Heart right ventricle (tissue), 16 donors: ENCODE measurements around the gene FMN2. TPM values are rescaled to one million over a fixed set of nuclear protein-coding genes. Genes with fewer than 3 reads are reported as not detected.

ENCODE experiments used
- ATAC-seq, 8 donors: fragments of 200-7000 bp; cut with Tn5 transposase; one replicate each; pipeline ENCODE4 v1.9.1; 2020; ENCODE audit warnings: mild to moderate bottlenecking in 8 of 8, moderate library complexity in 8 of 8, moderate number of reproducible peaks in 1 of 8
- DNase-seq, 2 donors: peaks; one replicate each; pipeline ENCODE4 v3.0.0-alpha.2; 2020
- H3K27ac ChIP-seq, 10 donors: fragments of 200-600 bp; sonication (generic) in 2 of 10; one replicate each; pipeline versions ENCODE4 v1.5.0 to v1.8.0; 2020 to 2022; ENCODE audit warnings: mild to moderate bottlenecking in 3 of 10
- H3K27me3 ChIP-seq, 7 donors: fragments of 200-600 bp; one replicate each; pipeline ENCODE4 v1.8.0; 2021 to 2022; ENCODE audit warnings: mild to moderate bottlenecking in 2 of 7
- H3K36me3 ChIP-seq, 9 donors: fragments of 200-600 bp; sonication (generic) in 1 of 9; one replicate each; pipeline versions ENCODE4 v1.5.0 to v1.8.0; 2020 to 2022; ENCODE audit warnings: mild to moderate bottlenecking in 2 of 9
- H3K4me1 ChIP-seq, 9 donors: fragments of 200-600 bp; sonication (generic) in 1 of 9; one replicate each; pipeline versions ENCODE4 v1.5.0 to v1.8.0; 2020 to 2022; ENCODE audit warnings: mild to moderate bottlenecking in 4 of 9
- H3K4me3 ChIP-seq, 10 donors: fragments of 200-600 bp; sonication (generic) in 2 of 10; one replicate each; pipeline versions ENCODE4 v1.5.0 to v1.8.0; 2020 to 2022; ENCODE audit warnings: mild to moderate bottlenecking in 7 of 10, moderate library complexity in 2 of 10
- H3K9me3 ChIP-seq, 11 donors: fragments of 200-600 bp in 10 of 11; sonication (generic) in 2 of 11; one replicate each; pipeline versions ENCODE4 v1.5.0 to v1.8.0; 2013 to 2022; ENCODE audit warnings: mild to moderate bottlenecking in 2 of 11, control low read depth in 1 of 11, moderate library complexity in 1 of 11
- WGBS, 2 donors: extraction: QIAGEN DNeasy Blood & Tissue Kit; methylation state at CpG; one replicate each; pipeline ENCODE4 v1.1.7; 2013; ENCODE audit warnings: inconsistent platforms in 1 of 2; 5-methylcytosine and 5-hydroxymethylcytosine counted together
- intact Hi-C, 10 donors: fragments of 100-400 bp; cut with DNase I; formaldehyde crosslinking; loops; one replicate each; pipeline versions ENCODE4 v1.11.1 to v1.14.2; 2022
- polyA plus RNA-seq, 2 donors: library from polyadenylated mRNA; stranded (reverse); fragments of 200-250 nt; gene quantifications; one replicate each; pipeline ENCODE4 v1.2.3, GENCODE V29; 2013
- total RNA-seq, 10 donors: library from RNA; stranded (reverse); fragmentation: NEBNext Ultra II Directional in 3 of 10; extraction: Animal tissue kit (Norgen Biotek cat#: 25700) in 3 of 10; gene quantifications; one replicate each; pipeline versions ENCODE4 v1.2.1 to v1.2.4, GENCODE V29; 2021 to 2023
- TF ChIP-seq, protein P1 (sequence below), 9 donors: fragments of 200-600 bp; sonication (generic) in 2 of 9; IDR thresholded peaks; one replicate each; pipeline versions ENCODE4 v1.5.0 to v1.8.0; 2021 to 2022; ENCODE audit warnings: antibody characterized with exemption in 9 of 9, mild to moderate bottlenecking in 5 of 9, moderate library complexity in 1 of 9
- donor health status: Arrhythmogenic right ventricular cardiomyopathy.
- donor health status: ischemic (EF 13 %, LVEDD 7.1; RV severe dilation, severe dysfunction).
- donor health status: healthy with polysubstance abuse.
- donor health status: DM: no; HTN: yes; CAD: no.
- donor health status: DM: no; HTN: no; CAD: no.
- donor health status: ischemic (EF 25% LVEDD 6.9; RV normal size, moderate dysfunction).
- donor health status: ischemic (EF 25% LVEDD 5.7; RV mildly dilated, moderate dysfunction).
- donor health status: healthy.
- donor health status: DM: yes; HTN: yes; CAD: no.
- donor health status: Ischemic cardiomyopathy.
- donor health status: ischemic (EF 35%, LVEDD 5.7; RV mildly dilated, moderate dysfunction).
- donor health status: nonischemic (EF 11% LVEDD 7.7; RV severe dilation, severe dysfunction).
- donor health status: DM: yes; HTN: yes; CAD: no.
- donor health status: PGD.
- donor health status: ischemic (EF 29% LVEDD 5.4; RV normal size, mild dysfunction).
- donor health status: nonischemic (EF 23%, LVEDD 6.1; RV moderate dilation, normal function).

The FMN2 gene
- total and polyA plus RNA-seq, 12 donors, result 0.03 to 0.70 (median 0.12) TPM; not detected in 9

DNA sequence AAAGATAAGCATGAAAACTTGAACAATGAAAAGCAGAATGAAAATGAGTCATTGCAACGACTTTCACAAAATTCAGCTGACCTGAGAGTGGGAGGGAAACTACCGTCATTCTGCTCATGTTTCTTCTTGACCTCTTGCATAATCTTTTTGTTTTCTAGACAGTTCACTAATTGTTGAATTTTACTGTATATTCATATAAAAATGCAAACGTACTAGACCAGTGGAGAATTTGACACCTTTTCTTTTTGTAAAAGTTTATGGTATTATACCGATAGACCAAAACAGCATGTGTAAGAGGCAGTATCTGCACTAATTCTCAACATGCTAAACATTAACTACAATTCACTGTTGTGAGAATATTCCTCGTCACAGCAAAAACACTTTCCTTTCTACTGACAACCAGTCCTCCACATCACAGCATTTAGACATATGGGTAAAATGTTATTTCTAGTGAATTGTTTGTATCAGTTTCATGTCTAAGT is 382.5 kb downstream of the FMN2 start:
- TF ChIP-seq, protein P1, sequence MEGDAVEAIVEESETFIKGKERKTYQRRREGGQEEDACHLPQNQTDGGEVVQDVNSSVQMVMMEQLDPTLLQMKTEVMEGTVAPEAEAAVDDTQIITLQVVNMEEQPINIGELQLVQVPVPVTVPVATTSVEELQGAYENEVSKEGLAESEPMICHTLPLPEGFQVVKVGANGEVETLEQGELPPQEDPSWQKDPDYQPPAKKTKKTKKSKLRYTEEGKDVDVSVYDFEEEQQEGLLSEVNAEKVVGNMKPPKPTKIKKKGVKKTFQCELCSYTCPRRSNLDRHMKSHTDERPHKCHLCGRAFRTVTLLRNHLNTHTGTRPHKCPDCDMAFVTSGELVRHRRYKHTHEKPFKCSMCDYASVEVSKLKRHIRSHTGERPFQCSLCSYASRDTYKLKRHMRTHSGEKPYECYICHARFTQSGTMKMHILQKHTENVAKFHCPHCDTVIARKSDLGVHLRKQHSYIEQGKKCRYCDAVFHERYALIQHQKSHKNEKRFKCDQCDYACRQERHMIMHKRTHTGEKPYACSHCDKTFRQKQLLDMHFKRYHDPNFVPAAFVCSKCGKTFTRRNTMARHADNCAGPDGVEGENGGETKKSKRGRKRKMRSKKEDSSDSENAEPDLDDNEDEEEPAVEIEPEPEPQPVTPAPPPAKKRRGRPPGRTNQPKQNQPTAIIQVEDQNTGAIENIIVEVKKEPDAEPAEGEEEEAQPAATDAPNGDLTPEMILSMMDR (IDR thresholded peaks at IDR 0.05), result no peak
- no peak for ATAC-seq
- intact Hi-C loops, result no loop called here
- WGBS, 2 donors, result 67 to 72% methylated on average over 5 of the region's 5 CpGs
- no peak for DNase-seq
- H3K4me3 ChIP-seq, result no peak overlapping the region
- peaks cover 0 to 4% (median 0%) of the 10 kb centered on the region in 7 donors for H3K27me3 ChIP-seq
- no peaks in the 10 kb centered on the region for H3K4me1 ChIP-seq
- no peaks in the 10 kb centered on the region for H3K36me3 ChIP-seq
- H3K27ac ChIP-seq, result no peak overlapping the region
- no peaks in the 10 kb centered on the region for H3K9me3 ChIP-seq

DNA sequence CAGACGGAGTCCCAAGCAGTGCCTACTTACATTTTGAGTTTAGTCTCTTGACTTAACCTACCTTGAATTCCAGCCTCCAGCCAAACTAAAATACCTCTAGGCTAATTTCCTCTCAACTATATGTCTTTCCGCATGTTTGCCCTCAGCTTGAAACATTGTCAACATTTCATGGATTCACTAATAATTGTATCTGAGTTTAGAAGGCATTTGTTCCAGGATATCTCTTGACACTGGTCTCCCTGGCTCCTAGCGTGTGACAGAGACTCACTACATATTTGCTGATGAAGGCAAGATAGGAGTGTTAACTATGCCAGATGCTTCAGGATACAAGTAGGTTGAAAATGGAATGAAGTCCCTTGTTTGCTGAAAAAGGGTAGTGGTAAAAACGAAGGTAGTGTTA is 384.1 kb downstream of the FMN2 start:
- Histone ChIP-seq H3K4me1 (no peaks in the 10 kb centered on the region), H3K9me3 (peaks cover 0 to 4% (median 0%) of the 10 kb centered on the region in 11 donors), H3K27me3 (peaks cover 0 to 4% (median 0%) of the 10 kb centered on the region in 7 donors), H3K4me3 (no peak overlapping the region), H3K36me3 (no peaks in the 10 kb centered on the region), H3K27ac (no peak overlapping the region)
- 71 to 79% methylated on average over 4 of the region's 4 CpGs for WGBS, 2 donors
- TF ChIP-seq, protein P1 (IDR thresholded peaks at IDR 0.05), result no peak
- DNase-seq (no peak), ATAC-seq (no peak)
- intact Hi-C loops, result no loop called here

DNA sequence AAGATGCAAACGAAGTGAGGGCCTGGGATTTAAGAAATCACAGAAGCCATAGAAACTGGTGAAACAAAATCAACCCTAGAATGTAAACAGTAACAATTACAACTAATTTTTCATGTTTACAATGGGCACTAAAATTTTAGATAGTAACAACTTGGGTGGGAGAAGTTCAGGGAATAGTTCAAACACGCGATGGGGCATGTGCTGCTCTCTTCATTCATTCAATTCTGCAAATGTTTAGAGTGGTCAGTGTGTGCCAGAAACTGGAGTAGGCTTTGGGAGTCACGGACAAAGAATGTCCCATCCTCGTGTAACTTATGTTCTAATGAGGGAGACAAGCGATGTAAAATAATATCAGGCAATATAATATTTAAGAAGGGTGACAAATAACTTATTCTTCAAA is 386.9 kb downstream of the FMN2 start:
- Histone ChIP-seq H3K4me3 (no peak overlapping the region), H3K27me3 (peaks cover 0 to 4% (median 0%) of the 10 kb centered on the region in 7 donors), H3K36me3 (no peaks in the 10 kb centered on the region), H3K27ac (no peak overlapping the region), H3K4me1 (no peaks in the 10 kb centered on the region), H3K9me3 (peaks cover 0 to 4% (median 0%) of the 10 kb centered on the region in 11 donors)
- TF ChIP-seq, protein P1 (IDR thresholded peaks at IDR 0.05), result no peak
- ATAC-seq (no peak), DNase-seq (no peak)
- 83 to 84% methylated on average over 6 of the region's 6 CpGs for WGBS, 2 donors
- intact Hi-C loops, result no loop called here

DNA sequence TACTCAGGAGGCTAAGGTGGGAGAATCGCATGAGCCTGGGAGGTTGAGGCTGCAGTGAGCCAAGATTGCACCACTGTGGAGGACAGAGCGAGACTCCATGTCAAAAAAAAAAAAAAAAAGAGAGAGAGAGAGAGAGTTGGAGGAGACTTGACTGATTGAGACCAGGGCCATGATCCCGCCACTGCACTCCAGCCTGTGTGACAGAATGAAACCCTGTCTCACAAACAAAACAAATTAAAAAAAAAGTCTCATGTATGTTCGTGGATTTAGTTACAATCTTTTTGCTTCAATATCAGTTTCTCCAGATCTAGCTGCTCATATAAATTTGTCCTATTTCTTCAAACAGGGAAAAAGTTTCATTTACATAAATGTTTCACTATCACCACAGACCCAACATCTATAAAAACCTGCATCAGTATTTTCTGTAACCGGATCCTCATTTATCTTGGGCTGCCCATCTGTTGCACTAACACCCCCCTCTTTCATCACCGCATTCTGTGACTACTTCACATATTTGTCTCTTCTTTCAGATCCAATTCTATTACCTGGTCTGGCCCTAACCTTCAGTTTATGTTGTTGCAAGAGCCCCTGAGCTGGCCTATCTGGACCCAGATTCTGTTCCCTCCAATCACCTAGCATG is 393.2 kb downstream of the FMN2 start:
- H3K4me3 ChIP-seq, result no peak overlapping the region
- H3K4me1 ChIP-seq, result no peaks in the 10 kb centered on the region
- no peaks in the 10 kb centered on the region for H3K36me3 ChIP-seq
- TF ChIP-seq, protein P1 (IDR thresholded peaks at IDR 0.05), result no peak
- intact Hi-C loops, result no loop called here
- H3K27me3 ChIP-seq, result no peaks in the 10 kb centered on the region
- 69 to 72% methylated on average over 6 of the region's 6 CpGs for WGBS, 2 donors
- H3K27ac ChIP-seq, result no peak overlapping the region
- ATAC-seq, result no peak
- DNase-seq, result no peak
- H3K9me3 ChIP-seq, result peaks cover 0 to 2% (median 0%) of the 10 kb centered on the region in 11 donors
